GM18502 (cell line): ENCODE data around the gene IPO4.

Source experiments
- ATAC-seq: cut with Tn5 transposase; IDR thresholded peaks from one replicate; pipeline ENCODE4 v1.9.1; 2021; ENCODE audit warnings: mild to moderate bottlenecking; ENCODE audit not compliant: unreplicated experiment, poor library complexity

The IPO4 gene

DNA sequence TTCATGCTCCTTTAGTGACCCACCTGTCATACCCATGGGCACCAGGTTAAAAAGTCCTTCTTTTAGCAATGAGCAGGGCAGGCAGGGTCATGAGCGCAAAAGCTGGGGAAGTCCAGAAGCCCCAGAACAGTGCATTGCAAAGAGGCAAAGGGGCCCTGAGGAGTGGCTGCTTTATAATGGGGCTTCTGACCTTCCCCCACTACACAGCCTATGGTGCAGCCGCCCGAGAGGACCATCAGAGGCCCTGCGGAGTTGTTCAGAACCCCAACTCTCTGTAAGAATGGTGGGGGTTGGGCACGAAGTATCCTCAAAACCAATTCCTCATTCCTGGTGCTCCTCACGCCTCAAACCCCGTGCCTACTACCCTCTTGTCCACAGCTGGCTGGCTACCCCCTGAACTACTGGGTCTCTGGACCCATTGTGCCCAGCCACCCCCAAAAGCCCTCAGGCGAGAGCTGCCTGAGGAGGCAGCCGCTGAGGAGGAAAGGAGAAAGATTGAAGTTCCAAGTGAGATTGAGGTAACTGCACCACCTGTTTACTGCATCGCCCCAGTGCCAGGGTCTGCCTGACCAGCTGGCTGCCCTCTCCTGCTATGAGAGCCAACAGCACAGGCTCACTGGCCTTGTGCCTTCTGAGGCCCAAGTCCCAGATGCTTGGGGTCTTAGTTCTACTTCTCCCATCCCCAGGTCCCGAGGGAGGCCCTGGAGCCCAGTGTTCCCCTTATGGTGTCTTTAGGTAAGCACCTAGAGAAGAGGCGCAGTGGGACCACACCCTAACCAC lies 10.0 kb downstream of the IPO4 start:
- no peak for ATAC-seq

DNA sequence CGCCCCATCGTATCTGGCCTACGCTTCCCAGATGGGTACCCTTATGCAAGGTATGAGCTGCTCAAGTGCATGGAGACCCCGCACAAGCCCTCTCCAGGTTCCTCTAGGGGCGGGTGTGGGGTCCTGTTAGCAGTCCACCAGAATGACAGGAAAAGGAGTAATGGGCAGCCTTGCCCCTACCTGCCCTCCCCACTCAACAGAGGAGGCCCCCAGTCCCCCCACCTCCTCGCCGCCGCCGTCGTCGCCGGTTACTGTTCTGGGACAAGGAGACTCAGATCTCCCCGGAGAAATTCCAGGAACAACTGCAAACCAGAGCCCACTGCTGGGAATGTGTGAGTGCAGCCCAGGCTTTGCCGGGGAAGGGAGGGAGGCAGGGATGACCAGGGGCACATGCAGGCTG lies 10.7 kb downstream of the IPO4 start:
- ATAC-seq: no peak

DNA sequence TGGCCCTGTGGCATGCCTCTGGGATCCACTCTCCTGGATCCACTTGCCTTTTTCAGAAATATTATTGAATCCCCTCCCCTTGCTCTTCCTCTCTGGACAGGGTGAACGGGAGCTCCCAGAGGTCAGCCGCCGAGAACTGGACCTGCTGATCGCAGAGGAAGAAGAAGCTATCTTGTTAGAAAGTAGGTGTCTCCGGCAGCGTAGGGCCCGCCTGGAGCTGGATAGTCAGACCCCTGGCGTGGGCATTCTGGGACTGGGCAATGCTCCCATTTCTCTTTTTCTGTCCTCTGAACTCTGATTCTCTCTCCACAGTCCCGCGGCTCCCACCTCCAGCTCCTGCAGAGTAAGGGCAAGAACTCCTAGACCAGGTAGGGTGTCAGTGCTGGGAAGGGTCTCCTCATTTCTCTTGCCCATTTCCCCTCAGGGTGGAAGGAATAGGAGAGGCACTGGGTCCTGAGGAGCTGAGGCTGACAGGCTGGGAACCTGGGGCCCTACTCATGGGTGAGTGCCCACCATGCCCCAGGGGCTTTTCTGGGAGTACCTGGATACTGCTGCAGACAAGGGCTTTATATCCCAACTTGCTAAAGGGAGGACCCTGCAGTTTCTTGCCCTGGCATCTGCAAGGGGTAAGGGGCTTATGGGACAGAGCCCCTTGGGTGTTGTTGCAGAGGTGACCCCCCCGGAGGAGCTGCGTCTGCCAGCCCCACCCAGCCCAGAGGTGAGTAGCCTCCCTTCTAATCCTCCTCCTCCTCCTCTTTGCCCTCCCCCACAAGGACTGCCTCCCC lies 11.4 kb downstream of the IPO4 start:
- no peak for ATAC-seq

DNA sequence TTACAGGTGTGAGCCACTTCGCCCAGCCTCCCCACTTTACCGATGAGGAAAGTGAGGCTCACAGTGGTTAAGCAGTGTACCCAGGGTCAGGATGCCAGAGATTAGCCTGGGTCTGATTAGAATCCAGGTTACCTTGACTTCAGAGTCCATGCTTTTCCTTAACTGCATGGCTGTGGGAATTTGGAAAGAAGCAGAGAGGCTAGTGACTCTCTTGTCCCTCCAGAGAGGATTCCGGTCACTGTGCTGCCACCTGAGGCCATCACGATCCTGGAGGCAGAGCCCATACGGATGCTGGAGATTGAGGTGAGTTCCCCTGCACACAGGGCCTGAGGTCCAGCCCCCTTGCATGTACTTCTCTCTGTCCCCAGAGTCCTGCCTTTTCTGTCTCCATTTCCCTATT lies 12.0 kb downstream of the IPO4 start:
- ATAC-seq: no peak

DNA sequence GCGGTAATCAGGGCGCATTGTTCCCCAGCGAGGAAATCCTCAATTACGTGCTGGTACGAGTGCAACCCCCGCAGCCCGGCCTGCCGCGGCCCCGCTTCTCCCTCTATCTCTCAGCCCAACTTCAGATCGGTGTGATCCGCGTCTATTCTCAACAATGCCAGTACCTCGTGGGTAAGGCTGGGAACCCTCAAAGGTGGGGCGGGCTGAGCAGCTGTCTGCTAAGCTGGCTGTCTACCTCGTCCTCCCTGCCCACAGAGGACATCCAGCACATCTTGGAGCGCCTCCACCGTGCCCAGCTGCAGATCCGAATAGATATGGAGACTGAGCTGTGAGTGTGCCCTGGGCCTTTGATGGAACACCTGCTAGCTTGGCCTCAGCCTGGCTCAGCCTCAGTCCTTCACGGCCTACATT lies 15.7 kb downstream of the IPO4 start:
- no peak for ATAC-seq

DNA sequence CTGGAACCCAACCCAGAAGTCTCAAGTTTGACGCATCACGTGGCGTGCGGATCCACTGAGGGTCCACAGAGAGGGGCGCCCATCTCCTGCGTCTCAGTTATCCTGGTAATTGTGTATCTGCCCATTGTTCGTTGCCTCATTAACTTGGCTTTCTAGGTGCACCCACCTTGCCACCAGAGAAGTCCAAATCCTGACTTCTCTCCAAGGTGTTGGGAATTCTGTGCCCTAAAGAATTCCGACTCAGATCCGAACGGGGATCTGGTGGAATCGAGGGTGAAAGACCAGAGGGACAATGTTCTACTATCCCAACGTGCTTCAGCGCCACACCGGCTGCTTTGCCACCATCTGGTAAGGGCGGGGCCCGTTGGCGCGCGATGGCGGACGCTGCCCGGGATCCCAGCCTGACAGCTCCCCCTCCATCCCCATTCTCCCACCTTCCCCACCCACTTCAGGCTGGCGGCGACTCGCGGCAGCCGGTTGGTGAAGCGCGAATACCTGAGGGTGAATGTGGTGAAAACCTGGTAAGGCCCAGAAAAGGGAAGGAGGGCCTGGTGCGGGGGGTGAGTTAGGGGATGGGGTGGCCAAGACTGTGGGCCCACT lies 16.3 kb downstream of the IPO4 start:
- ATAC-seq: no peak

DNA sequence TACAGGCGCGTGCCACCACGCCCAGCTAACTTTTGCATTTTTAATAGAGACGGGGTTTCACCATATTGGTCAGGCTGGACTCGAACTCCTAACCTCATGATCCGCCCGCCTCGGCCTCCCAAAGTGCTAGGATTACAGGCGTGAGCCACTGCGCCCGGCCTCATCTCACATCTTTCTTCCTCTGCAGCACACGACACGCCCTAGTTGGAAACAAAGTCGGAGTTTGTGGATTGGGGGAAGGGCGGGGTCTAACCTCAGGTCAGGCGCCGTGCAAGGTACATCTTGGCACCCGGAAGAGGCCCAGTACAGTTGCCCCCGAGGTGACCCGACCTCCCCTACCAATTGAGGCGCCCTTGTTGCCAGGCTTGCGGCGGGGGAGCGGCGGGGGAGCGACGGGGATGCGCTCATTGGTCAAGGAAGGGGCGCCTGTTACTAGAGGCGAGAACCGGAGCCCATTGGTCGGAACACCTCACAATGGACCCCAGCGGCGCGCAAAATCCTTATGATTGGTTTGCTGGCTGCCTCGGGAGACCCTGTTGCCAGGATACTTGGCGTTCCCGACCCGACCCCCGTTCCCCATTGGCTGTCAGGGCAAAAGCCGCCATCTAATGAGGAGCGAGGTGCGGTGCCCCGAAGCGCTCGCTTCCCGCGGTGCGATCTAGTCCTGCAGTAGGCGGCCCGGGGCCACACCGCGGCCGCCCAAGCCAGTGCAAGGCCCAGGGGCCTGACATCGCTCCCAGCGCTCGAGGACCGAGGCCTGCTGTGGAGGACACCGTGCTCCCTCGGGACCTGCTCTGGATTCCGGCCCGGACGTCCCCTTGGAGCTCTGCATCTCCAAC lies 17.0 kb downstream of the IPO4 start, which contains the start of gene REC8:
Gene REC8, plus strand, starts transcription at position 659 of the 839 bp plus-strand sequence. CDS start 473 bp downstream, outside the sequence.
- ATAC-seq: peak; percentile 92

DNA sequence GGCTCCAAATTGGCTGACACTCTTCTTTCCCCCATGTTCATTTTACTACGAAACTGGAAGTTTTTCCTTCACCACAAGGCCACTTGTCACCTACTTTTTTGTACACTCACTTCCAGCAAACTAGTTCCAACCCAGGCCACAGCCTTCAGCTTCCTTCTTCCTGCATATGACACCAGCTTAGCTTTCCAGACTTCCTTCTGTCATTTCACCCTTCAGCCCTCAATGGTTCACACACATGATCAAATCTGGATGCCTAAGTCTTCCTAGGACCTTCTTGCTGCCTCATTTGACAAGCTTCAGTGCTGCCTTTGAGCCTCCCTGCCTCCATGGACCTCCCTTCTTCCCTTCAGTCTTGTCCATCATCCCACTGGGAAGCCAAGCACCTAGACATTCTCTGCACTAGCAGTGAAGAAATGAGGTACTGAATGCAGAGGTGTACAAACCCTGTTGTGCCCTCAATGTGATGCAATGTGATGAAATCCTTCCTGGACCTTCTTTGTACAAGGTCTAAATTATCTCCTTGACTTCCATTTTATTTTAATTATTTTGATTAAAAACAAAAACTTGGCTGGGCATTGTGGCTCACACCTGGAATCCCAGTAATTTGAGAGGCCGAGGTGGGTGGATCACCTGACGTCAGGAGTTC lies 21.0 kb downstream of the IPO4 start:
- no peak for ATAC-seq

DNA sequence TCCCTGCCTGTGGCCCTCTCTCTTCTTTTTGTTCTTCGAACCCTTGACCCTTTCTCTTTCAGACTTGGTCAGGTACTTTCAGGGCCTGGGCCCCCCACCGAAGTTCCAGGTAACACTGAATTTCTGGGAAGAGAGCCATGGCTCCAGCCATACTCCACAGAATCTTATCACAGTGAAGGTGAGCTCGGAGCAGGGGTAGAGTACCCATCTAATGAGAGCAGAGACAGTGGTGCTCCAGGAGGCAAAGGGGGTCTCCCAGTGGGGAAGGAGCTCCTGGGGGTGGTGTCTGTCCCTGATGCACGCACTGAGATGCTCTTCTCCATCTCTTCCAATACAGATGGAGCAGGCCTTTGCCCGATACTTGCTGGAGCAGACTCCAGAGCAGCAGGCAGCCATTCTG lies 22.8 kb downstream of the IPO4 start:
- ATAC-seq: no peak

DNA sequence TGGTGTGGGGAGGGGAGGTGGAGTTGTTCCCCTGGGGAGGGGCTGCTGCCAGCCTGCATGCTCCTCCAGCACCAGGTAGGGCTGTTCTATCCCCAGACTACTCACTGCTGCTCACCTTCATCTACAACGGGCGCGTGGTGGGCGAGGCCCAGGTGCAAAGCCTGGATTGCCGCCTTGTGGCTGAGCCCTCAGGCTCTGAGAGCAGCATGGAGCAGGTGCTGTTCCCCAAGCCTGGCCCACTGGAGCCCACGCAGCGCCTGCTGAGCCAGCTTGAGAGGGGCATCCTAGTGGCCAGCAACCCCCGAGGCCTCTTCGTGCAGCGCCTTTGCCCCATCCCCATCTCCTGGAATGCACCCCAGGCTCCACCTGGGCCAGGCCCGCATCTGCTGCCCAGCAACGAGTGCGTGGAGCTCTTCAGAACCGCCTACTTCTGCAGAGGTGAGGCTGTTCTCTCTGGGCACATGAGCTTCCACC lies 24.1 kb downstream of the IPO4 start:
- ATAC-seq: no peak

DNA sequence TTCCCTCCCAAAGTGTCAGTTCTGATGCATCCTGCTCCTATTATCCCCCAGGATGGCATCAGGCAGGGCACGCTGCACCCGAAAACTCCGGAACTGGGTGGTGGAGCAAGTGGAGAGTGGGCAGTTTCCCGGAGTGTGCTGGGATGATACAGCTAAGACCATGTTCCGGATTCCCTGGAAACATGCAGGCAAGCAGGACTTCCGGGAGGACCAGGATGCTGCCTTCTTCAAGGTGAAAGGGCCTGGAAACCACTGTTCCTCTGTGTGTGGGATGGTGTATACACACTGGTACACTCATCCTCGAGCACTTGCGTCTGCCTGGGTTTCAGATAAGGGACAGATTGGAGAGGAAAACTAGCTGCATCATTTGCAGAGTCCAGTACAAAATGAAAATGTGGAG lies 26.5 kb downstream of the IPO4 start:
- ATAC-seq: no peak

DNA sequence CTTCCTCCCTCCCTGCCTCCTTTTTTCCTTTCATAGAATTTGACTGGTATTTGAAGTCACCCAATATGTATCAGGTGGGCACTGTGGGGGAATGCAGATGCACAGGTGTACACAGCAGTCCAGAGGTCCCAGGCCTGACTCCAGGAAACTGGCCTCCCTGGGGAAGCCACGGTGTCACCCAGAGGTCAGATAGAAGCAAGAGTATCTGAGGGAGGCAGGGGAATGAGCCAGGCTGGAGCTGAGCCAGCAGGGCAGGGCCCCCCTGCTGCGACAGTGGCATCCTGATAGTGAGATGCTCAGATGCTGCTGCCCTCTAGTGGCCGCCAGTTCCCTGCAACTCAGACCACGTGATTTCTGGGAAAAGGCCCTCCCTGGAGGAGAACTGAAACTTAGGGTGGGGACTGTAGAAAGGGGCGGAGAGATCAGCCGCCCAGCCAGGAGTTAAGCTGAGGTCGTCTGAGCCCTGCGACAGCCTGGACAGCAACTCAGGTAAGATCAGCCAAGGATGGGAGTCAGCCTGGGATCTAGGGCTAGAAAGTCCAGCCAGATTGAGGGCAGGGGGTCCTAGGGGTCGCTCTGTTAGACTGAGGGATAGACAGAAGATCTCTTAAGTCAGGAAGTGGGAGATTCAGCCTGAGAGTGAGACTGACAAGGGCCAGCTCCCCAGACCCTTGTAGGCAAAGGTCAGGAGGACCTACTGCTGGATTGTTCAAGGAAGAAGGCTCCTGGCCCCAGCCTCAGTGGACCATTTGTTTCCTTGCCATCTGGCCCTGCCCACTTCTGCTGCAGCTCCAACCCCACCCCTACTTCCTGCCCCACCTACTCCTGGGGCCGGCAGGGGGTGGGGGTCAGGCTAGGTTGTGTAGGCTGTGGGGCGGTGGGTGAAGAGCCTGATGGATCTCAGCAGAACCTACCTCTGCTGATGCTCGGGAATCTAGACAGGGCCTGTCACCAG lies 27.5 kb downstream of the IPO4 start, which contains the start of gene IRF9:
Gene IRF9, plus strand, starts transcription at position 416 of the 955 bp plus-strand sequence. CDS start 880 bp downstream, outside the sequence.
- peak; percentile 81 for ATAC-seq

DNA sequence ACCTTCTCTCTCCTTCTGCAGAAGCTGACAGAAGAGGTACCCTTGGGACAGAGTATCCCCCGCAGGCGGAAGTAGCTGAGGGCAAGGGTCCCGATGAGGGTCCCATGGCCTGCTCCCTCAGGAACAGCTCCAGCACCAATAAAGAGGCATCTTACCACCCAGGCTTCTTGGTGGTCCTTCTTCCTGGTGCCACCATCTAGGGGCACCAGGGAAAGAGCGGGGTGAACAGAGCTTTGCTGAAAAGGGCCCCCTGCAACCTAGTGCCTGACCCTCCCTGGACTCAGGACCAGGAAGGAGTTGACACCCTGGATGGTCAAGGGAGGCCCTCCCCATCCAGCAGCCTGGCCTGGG lies 28.1 kb downstream of the IPO4 start:
- no peak for ATAC-seq

DNA sequence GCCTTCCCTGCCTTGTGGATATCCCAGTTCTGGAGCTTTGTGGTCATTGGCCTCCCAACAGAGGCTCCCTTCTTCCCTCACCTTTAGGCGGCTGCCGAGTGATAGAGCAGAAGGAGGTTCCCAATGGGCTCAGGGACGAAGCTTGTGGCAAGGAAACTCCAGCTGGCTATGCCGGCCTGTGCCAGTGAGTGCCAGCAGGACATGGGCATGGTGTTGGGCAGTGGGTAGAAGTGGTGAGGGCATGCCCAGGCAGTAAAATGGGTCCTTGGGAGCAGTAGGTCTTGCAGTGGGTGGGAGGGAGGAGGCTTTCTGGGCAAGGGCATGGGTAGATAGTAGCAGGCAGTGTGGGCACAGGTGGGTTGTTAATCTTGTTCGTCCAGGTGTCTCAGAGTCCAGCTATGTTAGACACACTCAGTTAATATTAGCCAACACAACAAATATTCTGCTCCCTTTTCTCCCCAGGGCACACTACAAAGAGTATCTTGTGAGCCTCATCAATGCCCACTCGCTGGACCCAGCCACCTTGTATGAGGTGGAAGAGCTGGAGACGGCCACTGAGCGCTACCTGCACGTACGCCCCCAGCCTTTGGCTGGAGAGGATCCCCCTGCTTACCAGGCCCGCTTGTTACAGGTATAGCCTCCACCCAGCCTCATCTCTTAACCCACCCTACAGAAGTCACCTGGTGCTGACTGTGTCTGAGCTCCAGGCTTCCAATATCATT lies 28.7 kb downstream of the IPO4 start:
- no peak for ATAC-seq

DNA sequence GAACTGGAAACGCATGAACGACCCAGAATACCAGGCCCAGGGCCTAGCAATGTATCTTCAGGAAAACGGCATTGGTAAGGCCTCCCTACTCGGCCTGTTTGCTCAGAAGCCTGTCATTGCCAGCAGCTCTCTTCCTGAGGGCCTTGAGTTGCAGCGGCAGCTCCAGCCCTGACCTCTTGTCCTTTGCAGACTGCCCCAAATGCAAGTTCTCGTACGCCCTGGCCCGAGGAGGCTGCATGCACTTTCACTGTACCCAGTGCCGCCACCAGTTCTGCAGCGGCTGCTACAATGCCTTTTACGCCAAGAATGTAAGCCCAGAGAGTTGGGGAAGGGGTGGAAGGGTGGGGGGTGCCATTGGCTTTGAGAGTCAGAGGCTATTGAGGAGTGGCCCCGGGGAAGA lies 31.3 kb downstream of the IPO4 start:
- no peak for ATAC-seq

DNA sequence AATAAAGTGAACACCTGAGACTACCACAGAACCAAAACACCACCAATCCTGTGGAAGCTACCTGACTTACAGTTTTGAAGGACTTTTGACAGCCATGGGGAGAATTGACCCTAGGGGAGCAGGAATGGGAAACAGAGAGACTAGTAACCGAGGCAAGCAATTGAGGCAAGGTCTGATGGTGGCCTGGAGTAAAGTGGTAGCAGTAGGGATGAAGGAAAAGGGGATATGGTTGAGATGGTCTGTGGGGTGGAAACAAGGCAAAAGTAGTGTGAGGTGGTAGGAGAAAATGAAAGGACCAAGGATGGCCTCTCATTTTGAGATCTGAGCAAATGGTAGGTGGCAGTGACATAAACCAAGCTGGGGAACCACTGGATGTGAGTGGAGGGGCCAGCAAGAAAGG lies 31.8 kb downstream of the IPO4 start:
- no peak for ATAC-seq

DNA sequence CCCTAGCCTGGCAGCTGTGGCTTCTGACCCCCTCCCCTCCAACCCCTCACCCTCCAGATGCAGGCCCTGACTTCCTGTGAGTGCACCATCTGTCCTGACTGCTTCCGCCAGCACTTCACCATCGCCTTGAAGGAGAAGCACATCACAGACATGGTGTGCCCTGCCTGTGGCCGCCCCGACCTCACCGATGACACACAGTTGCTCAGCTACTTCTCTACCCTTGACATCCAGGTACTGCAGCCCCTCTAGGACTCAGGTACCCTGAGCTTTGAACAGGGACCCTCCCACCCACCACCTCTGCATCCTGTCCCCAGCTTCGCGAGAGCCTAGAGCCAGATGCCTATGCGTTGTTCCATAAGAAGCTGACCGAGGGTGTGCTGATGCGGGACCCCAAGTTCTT lies 33.5 kb downstream of the IPO4 start:
- no peak for ATAC-seq
